Kidney (tissue), 22 donors: ENCODE data around the gene HMGN3. TPM values are rescaled to one million over a fixed set of nuclear protein-coding genes. Genes with fewer than 3 reads are reported as not detected.

ENCODE experiments used
- DNase-seq, 5 donors: peaks; one replicate each; pipeline ENCODE4 v3.0.0-alpha.2; 2013 to 2020
- FAIRE-seq: peaks from 2 replicates; lab custom pipeline; 2012; peaks lifted over from hg19 to GRCh38; lab: Jason Lieb, UNC
- H3K27ac ChIP-seq, 2 donors: one replicate each; pipeline ENCODE4 v1.7.0; 2013; ENCODE audit warnings: low read depth in 2 of 2, low read length in 2 of 2, inconsistent platforms in 1 of 2
- H3K27me3 ChIP-seq: one replicate; pipeline ENCODE4 v1.7.1; 2013; ENCODE audit warnings: low read length, inconsistent platforms; ENCODE audit not compliant: control insufficient read depth, insufficient read depth
- H3K36me3 ChIP-seq, 3 donors: one replicate each; pipeline versions ENCODE4 v1.7.0 to v1.7.1; 2013; ENCODE audit warnings: low read length in 3 of 3, control low read depth in 1 of 3, inconsistent platforms in 1 of 3; ENCODE audit not compliant: insufficient read depth in 3 of 3, control insufficient read depth in 2 of 3
- H3K4me1 ChIP-seq, 3 donors: one replicate each; pipeline versions ENCODE4 v1.7.0 to v1.7.1; 2013; ENCODE audit warnings: low read length in 3 of 3, inconsistent platforms in 1 of 3, low read depth in 1 of 3; ENCODE audit not compliant: control insufficient read depth in 2 of 3, insufficient read depth in 2 of 3
- H3K4me3 ChIP-seq, 3 donors: one replicate each; pipeline versions ENCODE4 v1.7.0 to v1.8.1; 2013; ENCODE audit warnings: low read length in 3 of 3, control low read depth in 1 of 3, inconsistent platforms in 1 of 3
- H3K9ac ChIP-seq, 3 donors: one replicate each; pipeline versions ENCODE4 v1.7.0 to v1.7.1; 2013; ENCODE audit warnings: low read length in 3 of 3, control low read depth in 1 of 3, inconsistent platforms in 1 of 3
- H3K9me3 ChIP-seq, 3 donors: one replicate each; pipeline versions ENCODE4 v1.7.0 to v1.7.1; 2013; ENCODE audit warnings: low read length in 3 of 3, control low read depth in 1 of 3, inconsistent platforms in 1 of 3; ENCODE audit not compliant: control insufficient read depth in 2 of 3, insufficient read depth in 1 of 3
- CTCF ChIP-seq: IDR thresholded peaks from 3 replicates; pipeline ENCODE4 v1.5.1; 2012; ENCODE audit warnings: mild to moderate bottlenecking, moderate library complexity, borderline replicate concordance; ENCODE audit not compliant: insufficient read depth; ENCODE audit errors: extremely low read depth
- intact Hi-C: fragments of 100-400 bp; cut with DNase I; formaldehyde crosslinking; loops from one replicate; pipeline ENCODE4 v1.11.1; 2022
- long read RNA-seq, 10 donors: library from polyadenylated mRNA in 1 of 10; unstranded in 1 of 10; transcript quantifications; one replicate each; pipeline ENCODE4 v2.0.0 and lab custom pipeline, GENCODE V29; 2021 to 2026
- polyA plus RNA-seq: library from polyadenylated mRNA; stranded (reverse); fragments of 350-450 nt; fragmentation: Illumina TruSeq; extraction: RNeasy Lipid Tissue Mini Kit (QIAGEN cat#74804); gene quantifications from one replicate; pipeline ENCODE4 v1.2.3, GENCODE V29; 2014; ENCODE audit warnings: low read depth, low replicate concordance; ENCODE audit not compliant: insufficient read depth
- total RNA-seq: library from RNA; stranded (reverse); fragmentation: NEBNext Ultra II Directional; extraction: Animal tissue kit (Norgen Biotek cat#: 25700); gene quantifications from one replicate; pipeline ENCODE4 v1.2.1, GENCODE V29; 2021
- donor health status: control.
- donor health status: control.
- donor health status: control.
- donor health status: control.
- donor health status: control.
- donor health status: DM: yes; HTN: yes; CAD: no.
- donor health status: Normal renal cell carcinoma (clear cell type).

Gene HMGN3
- total RNA-seq: 110 TPM
- 314 TPM for polyA plus RNA-seq
- long read RNA-seq, donor 1, transcript HMGN3-201 (6 exons, 831 nt): major isoform, 79 of 161 reads
- long read RNA-seq, donor 1, transcript HMGN3-202 (6 exons, 872 nt): minor isoform, 61 of 161 reads
- long read RNA-seq, donor 1, partial matches to known transcripts: 21 of 161 reads
- long read RNA-seq, donor 1, other reads (novel, unspliced or antisense): 0 of 161 reads
- long read RNA-seq, donor 2, transcript HMGN3-202 (6 exons, 872 nt): minor isoform, 67 of 171 reads
- long read RNA-seq, donor 2, transcript HMGN3-201 (6 exons, 831 nt): major isoform, 76 of 171 reads
- long read RNA-seq, donor 2, partial matches to known transcripts: 28 of 171 reads
- long read RNA-seq, donor 2, other reads (novel, unspliced or antisense): 0 of 171 reads
- long read RNA-seq, donor 3, transcript HMGN3-201 (6 exons, 831 nt): major isoform, 95 of 215 reads
- long read RNA-seq, donor 3, transcript HMGN3-202 (6 exons, 872 nt): minor isoform, 79 of 215 reads
- long read RNA-seq, donor 3, partial matches to known transcripts: 34 of 215 reads
- long read RNA-seq, donor 3, other reads (novel, unspliced or antisense): 7 of 215 reads
- long read RNA-seq, donor 4, transcript HMGN3-201 (6 exons, 831 nt): major isoform, 74 of 160 reads
- long read RNA-seq, donor 4, transcript HMGN3-202 (6 exons, 872 nt): minor isoform, 57 of 160 reads
- long read RNA-seq, donor 4, partial matches to known transcripts: 29 of 160 reads
- long read RNA-seq, donor 4, other reads (novel, unspliced or antisense): 0 of 160 reads
- long read RNA-seq, donor 5, transcript HMGN3-201 (6 exons, 831 nt): major isoform, 11 of 14 reads
- long read RNA-seq, donor 5, partial matches to known transcripts: 0 of 14 reads
- long read RNA-seq, donor 5, other reads (novel, unspliced or antisense): 0 of 14 reads
- long read RNA-seq, donor 6, transcript HMGN3-202 (6 exons, 872 nt): minor isoform, 165 of 442 reads
- long read RNA-seq, donor 6, transcript HMGN3-201 (6 exons, 831 nt): major isoform, 175 of 442 reads
- long read RNA-seq, donor 6, partial matches to known transcripts: 102 of 442 reads
- long read RNA-seq, donor 6, other reads (novel, unspliced or antisense): 0 of 442 reads
- long read RNA-seq, donor 7, transcript HMGN3-201 (6 exons, 831 nt): minor isoform, 32 of 107 reads
- long read RNA-seq, donor 7, transcript HMGN3-202 (6 exons, 872 nt): major isoform, 41 of 107 reads
- long read RNA-seq, donor 7, partial matches to known transcripts: 23 of 107 reads
- long read RNA-seq, donor 7, other reads (novel, unspliced or antisense): 11 of 107 reads
- long read RNA-seq, donor 8, transcript HMGN3-202 (6 exons, 872 nt): minor isoform, 70 of 198 reads
- long read RNA-seq, donor 8, transcript HMGN3-201 (6 exons, 831 nt): major isoform, 85 of 198 reads
- long read RNA-seq, donor 8, partial matches to known transcripts: 43 of 198 reads
- long read RNA-seq, donor 8, other reads (novel, unspliced or antisense): 0 of 198 reads
- long read RNA-seq, donor 9, transcript HMGN3-202 (6 exons, 872 nt): minor isoform, 22 of 80 reads
- long read RNA-seq, donor 9, transcript HMGN3-201 (6 exons, 831 nt): major isoform, 47 of 80 reads
- long read RNA-seq, donor 9, partial matches to known transcripts: 11 of 80 reads
- long read RNA-seq, donor 9, other reads (novel, unspliced or antisense): 0 of 80 reads
- long read RNA-seq, donor 10, transcript HMGN3-202 (6 exons, 872 nt): minor isoform, 40 of 123 reads
- long read RNA-seq, donor 10, transcript HMGN3-201 (6 exons, 831 nt): major isoform, 61 of 123 reads
- long read RNA-seq, donor 10, partial matches to known transcripts: 22 of 123 reads
- long read RNA-seq, donor 10, other reads (novel, unspliced or antisense): 0 of 123 reads

GRCh38 chr6:79234150-79235022, at the start of gene HMGN3:
Gene HMGN3, minus strand, starts transcription at chr6:79234682.
- no peaks in the 10 kb centered on the region for H3K27me3 ChIP-seq
- peak; percentile 80 for FAIRE-seq

GRCh38 chr6:79280756-79281155, 46.3 kb upstream of the HMGN3 start:
- DNase-seq (no peak), FAIRE-seq (peak; percentile 76)
- Histone ChIP-seq H3K9ac (no peak overlapping the region), H3K4me1 (peaks cover 0 to 6% (median 0%) of the 10 kb centered on the region in 3 donors), H3K27ac (no peak overlapping the region), H3K4me3 (no peak overlapping the region), H3K27me3 (no peaks in the 10 kb centered on the region), H3K36me3 (no peaks in the 10 kb centered on the region), H3K9me3 (no peaks in the 10 kb centered on the region)
- intact Hi-C loops: no loop called here
- no peak for TF ChIP-seq CTCF

More at GRCh38 chr6:79234150-79235022, at the start of gene HMGN3:
- H3K9me3 ChIP-seq: no peaks in the 10 kb centered on the region
- intact Hi-C loops: no loop called here
- H3K36me3 ChIP-seq: no peaks in the 10 kb centered on the region
- H3K4me3 ChIP-seq: peak within 1 kb of the TSS; percentile 91 to 98 (median 97)
- peak; percentile 3 for TF ChIP-seq CTCF
- peaks cover 0 to 13% (median 10%) of the 10 kb centered on the region in 3 donors for H3K4me1 ChIP-seq
- peak within 1 kb of the TSS; percentile 74 to 86 for H3K27ac ChIP-seq
- DNase-seq: peak; percentile 96 to 98 (median 97)
- peak within 1 kb of the TSS; percentile 95 to 96 (median 96) for H3K9ac ChIP-seq
